GM10847 (cell line): ENCODE results near the gene PGM2L1.

Experiments used
- POLR2A ChIP-seq: IDR thresholded peaks from 2 replicates; pipeline ENCODE4 v1.6.1; 2011; ENCODE audit not compliant: insufficient read length; ENCODE audit errors: extremely low read depth

The PGM2L1 gene

DNA sequence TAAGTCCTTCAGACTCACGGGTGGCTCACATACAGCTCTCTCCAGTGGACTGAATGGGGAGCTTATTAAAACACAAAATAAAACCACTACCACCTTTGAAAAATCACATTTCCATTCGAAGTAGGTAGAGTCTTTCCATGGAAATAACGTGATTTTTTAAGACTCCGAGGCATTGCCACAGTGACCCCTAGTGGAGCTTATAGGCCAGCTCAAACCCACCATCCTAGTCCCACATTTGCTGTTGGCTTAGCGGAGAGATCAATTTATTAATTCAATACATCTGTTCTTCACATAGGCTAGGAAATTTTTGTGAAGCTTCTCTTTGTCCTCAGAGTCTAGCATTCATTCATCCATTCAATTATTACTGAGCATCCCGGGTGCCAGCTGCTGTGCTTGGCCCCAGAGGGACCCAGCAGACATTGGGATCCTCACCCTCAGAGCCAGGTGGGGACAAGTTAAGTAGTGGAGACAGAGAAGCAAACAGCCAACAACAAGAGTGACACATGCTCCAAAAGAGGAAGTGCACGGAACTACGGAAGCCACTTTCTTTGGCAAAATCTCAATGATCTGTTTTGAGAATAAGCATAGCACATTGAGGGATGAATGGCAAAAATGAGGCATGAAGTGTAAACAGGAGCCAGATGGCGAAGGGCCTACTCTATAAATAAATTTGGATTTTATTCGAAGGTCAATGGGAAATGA is 76.6 kb downstream of the PGM2L1 start:
- no peak for TF ChIP-seq POLR2A

DNA sequence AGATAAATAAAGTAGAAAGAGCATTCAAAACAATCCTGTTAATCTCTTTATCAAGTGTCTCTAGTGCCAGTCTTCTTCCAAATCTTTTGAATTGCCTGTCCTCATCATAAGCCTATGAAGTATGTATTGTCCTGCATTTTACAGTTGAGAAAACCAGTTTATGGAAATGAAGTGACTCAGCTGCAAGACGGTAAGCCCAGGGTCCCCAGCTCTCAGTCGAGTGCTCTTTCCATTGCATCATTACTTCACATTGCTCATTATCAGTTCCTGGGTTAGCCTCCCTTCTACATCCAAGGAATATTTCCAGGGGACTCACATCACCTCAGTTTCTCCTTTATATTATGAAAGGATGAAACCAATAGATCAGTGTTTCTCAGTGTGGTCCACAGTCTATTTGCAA is 77.7 kb downstream of the PGM2L1 start:
- TF ChIP-seq POLR2A = no peak

DNA sequence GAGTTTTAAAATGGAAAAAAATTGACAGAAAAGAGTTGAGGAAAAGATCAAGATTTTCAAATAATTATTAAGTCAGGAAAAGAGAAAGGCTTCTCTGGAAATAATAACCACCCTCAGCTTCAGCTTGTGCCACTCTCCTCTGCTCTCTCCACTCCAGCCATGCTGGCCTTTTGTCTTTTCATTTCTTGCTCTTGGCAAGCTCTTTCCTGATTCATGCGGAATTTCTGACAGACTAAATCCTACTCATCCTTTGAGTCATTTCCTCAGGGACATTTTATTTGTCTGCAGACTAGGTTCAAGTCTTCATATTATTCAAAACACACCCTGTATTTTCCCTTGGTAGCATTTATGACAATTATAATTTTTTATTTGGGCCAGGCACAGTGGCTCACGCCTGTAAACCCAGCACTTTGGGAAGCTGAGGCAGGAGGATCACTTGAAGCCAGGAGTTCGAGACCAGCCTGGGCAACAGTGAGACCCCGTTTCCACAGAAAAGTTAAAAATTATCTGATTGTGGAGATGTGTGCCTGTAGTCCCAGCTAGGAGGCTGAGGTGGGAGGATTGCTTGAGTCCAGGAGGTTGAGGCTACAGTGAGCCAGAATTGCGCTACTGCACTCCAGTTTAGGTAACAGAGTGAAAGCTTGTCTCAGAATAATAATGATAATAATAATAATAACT is 79.0 kb downstream of the PGM2L1 start:
- no peak for TF ChIP-seq POLR2A

DNA sequence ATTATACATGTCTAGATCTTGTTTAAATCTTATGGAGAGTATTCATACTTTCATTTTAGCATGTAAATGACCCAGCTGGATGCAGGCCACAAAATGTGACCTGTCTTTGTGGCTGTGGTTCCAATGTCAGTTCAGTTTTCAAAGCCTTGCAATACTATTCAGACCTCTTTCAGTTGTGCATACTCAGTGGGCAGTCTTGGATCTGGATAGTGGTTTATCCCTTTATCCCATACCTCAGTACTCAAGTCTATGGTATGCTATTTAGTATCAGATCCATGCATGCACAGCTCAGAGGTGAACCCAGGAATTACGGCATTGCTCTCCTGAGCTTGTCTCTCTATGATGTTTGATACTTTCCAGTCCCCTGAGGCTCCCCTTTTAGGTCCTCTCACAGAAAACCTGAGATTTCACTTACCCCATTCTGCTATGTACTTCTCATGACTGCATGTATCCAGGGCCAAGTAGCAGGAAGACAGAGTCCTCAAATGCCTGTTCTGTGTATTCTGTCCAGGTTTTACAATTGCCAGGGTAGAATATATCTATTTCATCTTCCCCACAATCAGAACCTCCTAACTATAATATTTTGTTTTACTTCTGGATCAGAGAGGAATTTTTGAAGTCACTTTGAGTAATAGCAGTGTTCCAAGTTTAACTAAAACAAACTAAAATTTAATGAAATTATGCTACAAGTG is 79.8 kb downstream of the PGM2L1 start:
- no peak for TF ChIP-seq POLR2A

- TF ChIP-seq POLR2A = no peak
Observed at GRCh38 chr11:74316772-74317505, 81.3 kb downstream of the PGM2L1 start.

DNA sequence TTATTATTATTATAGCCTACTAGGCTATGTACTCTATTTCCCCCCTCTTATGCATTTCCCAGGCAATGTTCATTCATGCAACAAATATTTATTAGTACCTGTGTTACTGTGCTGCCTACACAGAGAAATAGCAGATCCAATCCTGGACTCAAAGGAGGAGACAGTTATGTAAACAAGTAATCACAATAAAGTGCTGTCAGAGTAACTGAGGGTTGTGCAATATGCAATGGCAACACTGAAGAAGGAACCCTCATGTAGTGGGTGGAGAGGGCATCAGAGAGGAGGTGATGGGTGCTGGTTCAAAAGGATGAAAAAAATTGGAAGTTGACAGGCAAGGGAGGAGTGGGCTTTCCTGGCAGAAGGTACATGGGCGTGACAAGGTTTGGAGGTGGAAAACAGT is 85.9 kb downstream of the PGM2L1 start:
- no peak for TF ChIP-seq POLR2A

DNA sequence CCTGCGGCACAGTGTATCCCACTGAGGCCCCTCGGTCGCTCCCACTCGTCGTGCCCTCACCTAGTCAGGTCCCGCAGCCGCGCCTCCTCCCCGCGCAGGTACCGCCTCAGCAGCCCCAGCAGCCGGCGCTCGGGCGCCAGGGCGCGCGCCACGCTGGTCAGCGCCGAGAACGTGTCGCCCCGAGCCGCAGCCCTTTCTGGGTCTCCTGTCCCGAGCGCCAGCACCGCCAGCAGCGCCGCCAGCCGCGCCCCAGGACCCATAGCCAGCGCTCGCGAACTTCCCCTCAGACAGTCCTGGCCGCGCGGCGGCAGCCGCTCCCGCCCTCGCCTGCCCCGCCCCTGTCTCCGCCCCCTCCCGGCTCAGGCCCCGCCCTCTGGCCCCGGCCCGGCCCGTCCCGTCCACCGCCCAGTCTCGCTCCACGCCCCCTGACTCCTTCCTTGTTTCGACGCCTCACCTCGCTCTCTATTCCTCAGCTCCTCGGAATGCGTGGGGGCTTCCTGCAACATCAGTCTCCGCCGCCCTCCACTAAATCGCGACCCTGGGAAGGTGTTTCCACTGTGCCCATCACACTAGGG is 86.8 kb downstream of the PGM2L1 start, which contains the start of gene P4HA3:
TSS of gene P4HA3 (minus strand) at position 289 of the 575 bp plus-strand sequence. CDS start at position 260, 29 bp downstream.
- no peak for TF ChIP-seq POLR2A

- TF ChIP-seq POLR2A = no peak
Observed at GRCh38 chr11:74310857-74311256, 87.4 kb downstream of the PGM2L1 start.

DNA sequence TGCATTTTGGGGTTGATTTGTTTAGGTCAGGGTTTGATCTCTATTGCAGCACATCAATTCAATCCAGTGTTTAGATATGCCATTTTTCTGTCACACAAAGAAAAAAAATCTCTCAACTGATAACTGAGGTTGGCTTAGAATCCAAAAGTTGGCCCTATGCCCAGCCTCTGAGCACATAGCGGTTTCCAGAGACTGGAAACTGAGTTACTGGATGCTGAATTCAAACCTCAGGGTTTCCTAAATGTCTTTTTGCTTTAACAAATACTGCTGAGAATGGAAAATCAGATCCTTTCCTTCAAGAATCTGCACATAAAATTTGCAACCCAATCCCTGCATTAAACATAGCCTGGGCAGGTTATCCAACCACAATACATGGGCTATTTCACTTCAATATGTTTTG is 90.8 kb downstream of the PGM2L1 start:
- no peak for TF ChIP-seq POLR2A

DNA sequence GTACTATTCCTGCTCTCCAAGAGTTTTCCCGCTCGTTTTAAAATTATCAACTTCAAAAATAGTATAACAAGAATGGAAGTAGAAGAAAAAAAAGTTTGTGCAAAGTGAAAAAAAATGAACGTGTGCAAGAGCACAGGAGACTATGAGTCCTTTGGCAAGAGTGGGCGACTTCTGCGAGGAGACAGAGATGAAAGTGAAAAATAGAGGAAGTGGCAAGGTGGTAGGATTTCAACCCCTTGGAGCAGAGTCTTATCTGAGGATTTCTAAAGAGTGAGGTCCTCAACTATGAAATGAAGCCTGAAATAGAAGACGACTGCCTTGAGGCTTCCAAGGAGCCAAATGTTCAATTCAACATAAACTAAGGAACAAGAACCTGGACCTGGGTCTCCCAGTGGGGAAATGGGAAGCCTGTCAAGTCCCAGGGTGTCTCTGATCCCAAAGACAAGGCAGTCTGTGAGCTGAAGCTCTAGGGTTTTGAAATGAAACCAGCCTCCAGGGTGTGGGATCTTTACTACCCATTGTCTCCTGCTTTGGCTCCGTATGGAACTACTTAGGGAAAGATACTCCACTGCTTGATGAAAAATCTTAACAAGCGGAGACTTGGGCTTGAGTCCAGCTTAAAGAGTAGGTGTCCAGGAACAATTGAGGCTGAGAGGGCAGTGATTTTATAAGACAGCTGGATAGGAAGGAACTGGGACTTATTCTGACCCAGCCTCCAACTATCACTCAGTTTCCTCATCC is 91.6 kb downstream of the PGM2L1 start:
- TF ChIP-seq POLR2A = no peak

- TF ChIP-seq POLR2A = no peak
Observed at GRCh38 chr11:74299015-74299414, 99.2 kb downstream of the PGM2L1 start.

DNA sequence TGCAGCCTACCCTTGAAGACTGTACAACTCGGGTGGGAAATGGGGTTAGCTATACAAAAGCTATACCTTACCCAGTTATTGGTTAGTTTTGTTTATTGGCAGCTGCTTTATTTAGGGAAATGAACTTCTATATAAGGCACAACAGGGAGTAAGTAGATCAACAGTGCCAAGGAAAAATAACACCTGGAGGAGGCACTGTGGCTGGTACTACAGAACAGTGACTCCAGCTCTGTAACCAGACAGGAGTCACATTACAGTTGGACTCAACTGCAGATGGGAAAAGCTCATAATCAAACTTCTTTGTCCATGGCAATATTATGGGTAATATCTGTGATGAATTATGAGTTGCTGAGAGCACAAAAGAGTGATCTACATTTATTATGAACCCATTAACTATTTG is 100.7 kb downstream of the PGM2L1 start:
- TF ChIP-seq POLR2A = no peak

DNA sequence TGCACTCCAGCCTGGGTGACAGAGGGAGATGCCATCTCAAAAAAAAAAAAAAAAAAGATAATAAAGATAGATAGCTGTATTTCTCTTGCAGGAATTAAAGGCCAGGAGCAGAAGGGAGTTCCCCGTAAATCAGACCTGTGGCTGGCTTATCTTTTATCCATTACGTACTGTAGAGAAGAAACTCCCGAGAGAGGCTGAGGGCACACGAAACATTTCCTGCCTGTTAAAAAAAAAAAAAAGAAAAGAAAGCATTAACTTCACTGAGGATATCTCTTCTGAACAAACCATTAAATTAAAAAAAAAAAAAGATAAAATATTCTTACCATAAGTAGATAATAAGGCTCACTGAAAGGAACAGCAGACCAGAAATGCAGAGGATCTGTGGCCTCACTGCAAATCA is 109.3 kb downstream of the PGM2L1 start:
- no peak for TF ChIP-seq POLR2A

- no peak for TF ChIP-seq POLR2A
Observed at GRCh38 chr11:74288161-74288560, 110.1 kb downstream of the PGM2L1 start.

DNA sequence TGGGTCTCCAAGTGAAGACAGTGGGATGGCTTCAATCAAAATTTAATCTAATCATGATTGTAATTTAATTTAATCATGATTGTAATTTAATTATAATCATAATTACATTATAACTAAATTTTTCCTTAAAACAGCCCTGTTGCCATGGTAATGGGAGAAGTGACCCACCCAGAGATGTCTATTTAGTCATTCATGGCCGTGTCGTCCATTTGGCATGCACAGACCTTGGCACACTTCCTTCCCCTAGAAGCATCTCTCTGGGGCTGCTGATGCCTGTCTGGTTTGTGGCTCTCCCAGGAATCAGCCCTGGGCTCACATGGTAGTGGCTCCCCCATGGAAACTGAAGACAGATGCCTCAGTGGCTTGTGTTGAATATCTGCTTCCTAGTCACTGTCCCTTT is 113.8 kb downstream of the PGM2L1 start:
- TF ChIP-seq POLR2A = no peak

GRCh38 chr11:74283580-74284180 is 114.6 kb downstream of the PGM2L1 start:
- TF ChIP-seq POLR2A = no peak
